ENCODE data around the gene SLC1A7.

DNA sequence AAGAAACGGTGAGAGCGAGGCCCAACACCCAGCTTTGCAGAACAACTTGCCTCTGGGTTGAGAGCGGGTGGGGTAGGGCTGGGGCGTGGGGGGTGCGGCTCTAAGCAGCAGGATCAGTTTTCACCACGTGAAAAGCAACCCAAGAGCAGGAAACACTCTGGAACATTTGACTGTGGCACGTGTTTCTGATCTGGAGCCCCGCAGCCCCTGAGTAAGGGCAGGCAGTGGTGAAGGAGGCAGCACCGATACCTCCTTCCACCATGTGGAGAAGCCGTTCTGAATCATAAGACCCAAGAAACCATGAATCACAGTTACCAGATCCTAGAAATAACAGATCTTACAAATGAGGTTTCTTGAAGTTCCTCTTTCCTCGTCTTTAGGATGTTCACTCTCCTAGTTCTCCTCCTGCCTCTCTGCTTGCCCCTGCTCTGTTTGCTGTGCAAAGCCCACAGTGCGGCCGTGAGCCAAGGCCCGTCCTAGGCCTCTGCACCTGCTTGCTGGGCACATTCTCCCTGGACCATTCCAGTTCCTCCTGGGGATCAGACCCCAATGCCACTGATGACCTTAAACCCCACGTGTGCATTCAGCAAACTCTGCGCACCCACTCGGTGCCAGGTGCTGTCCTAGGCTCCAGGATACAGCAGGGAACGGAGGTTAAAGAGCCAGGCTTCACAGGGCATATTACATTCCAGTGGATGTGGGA is 31.9 kb downstream of the SLC1A7 start:
- TF ChIP-seq CTCF (IDR thresholded peaks at IDR 0.05 in 2 of 3, conservative IDR thresholded peaks at IDR 0.05 in 1 of 3; ENCODE audit: borderline replicate concordance in 1 of 3, insufficient read depth in 1 of 3, low read depth in 2 of 3, low read length in 2 of 3) (no peak), FOSL1 (IDR thresholded peaks at IDR 0.05; ENCODE audit: low read depth) (no peak), ZNF274 (IDR thresholded peaks at IDR 0.05; ENCODE audit: low read depth, low read length) (no peak), EGR1 (IDR thresholded peaks at IDR 0.05; ENCODE audit: low read depth) (no peak), YY1 (IDR thresholded peaks at IDR 0.05; ENCODE audit: extremely low read depth, insufficient replicate concordance, low read depth, low read length) (no peak), ATF3 (IDR thresholded peaks at IDR 0.05) (no peak), POLR2A (IDR thresholded peaks at IDR 0.05; ENCODE audit: borderline replicate concordance, extremely low read depth, insufficient read depth, insufficient read length) (no peak), EZH2 (IDR thresholded peaks at IDR 0.05) (no peak)
- TF ChIP-seq, protein P1, sequence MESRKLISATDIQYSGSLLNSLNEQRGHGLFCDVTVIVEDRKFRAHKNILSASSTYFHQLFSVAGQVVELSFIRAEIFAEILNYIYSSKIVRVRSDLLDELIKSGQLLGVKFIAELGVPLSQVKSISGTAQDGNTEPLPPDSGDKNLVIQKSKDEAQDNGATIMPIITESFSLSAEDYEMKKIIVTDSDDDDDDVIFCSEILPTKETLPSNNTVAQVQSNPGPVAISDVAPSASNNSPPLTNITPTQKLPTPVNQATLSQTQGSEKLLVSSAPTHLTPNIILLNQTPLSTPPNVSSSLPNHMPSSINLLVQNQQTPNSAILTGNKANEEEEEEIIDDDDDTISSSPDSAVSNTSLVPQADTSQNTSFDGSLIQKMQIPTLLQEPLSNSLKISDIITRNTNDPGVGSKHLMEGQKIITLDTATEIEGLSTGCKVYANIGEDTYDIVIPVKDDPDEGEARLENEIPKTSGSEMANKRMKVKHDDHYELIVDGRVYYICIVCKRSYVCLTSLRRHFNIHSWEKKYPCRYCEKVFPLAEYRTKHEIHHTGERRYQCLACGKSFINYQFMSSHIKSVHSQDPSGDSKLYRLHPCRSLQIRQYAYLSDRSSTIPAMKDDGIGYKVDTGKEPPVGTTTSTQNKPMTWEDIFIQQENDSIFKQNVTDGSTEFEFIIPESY (IDR thresholded peaks at IDR 0.05; ENCODE audit: extremely low read depth, insufficient replicate concordance, low read length), result no peak

Measured in HCT116 (cell line).